MM.1S (cell line): ENCODE results near the gene UGT1A7.

Experiments
- DNase-seq: peaks from one replicate; pipeline ENCODE4 v3.0.0-alpha.2; 2015
- H2AFZ ChIP-seq: fragments of 300-600 bp; sonication (generic); 2 replicates; pipeline ENCODE4 v1.6.0; 2016; ENCODE audit warnings: antibody characterized with exemption, low read length
- H3F3A ChIP-seq: fragments of 300-600 bp; sonication (generic); 2 replicates; pipeline ENCODE4 v1.6.1; 2016; ENCODE audit warnings: mild to moderate bottlenecking, antibody characterized with exemption, low read length, moderate library complexity, mixed read lengths; ENCODE audit not compliant: insufficient read depth
- H3K27ac ChIP-seq: fragments of 300-600 bp; sonication (generic); 2 replicates; pipeline ENCODE4 v1.5.1; 2016; ENCODE audit warnings: mild to moderate bottlenecking, low read length
- H3K27me3 ChIP-seq: fragments of 300-600 bp; sonication (generic); replicated peaks from 2 replicates; pipeline ENCODE4 v1.6.0; 2016; ENCODE audit warnings: low read length; ENCODE audit not compliant: insufficient read depth
- H3K36me3 ChIP-seq: fragments of 300-600 bp; sonication (generic); replicated peaks from 2 replicates; pipeline ENCODE4 v1.6.1; 2016; ENCODE audit warnings: mild to moderate bottlenecking, low read length, mixed read lengths; ENCODE audit not compliant: insufficient read depth
- H3K4me1 ChIP-seq: fragments of 300-600 bp; sonication (generic); 2 replicates; pipeline ENCODE4 v1.6.1; 2016; ENCODE audit warnings: low read length, mixed read lengths
- H3K4me2 ChIP-seq: fragments of 300-600 bp; sonication (generic); 2 replicates; pipeline ENCODE4 v1.6.0; 2016; ENCODE audit warnings: low read depth, low read length
- H3K4me3 ChIP-seq: fragments of 300-600 bp; sonication (generic); 2 replicates; pipeline ENCODE4 v1.5.1; 2016; ENCODE audit warnings: low read length, mixed read lengths
- H3K79me2 ChIP-seq: fragments of 300-600 bp; sonication (generic); 2 replicates; pipeline ENCODE4 v1.6.1; 2016; ENCODE audit warnings: mixed run types, low read length, mixed read lengths
- H3K9ac ChIP-seq: fragments of 300-600 bp; sonication (generic); 2 replicates; pipeline ENCODE4 v1.6.1; 2016; ENCODE audit warnings: low read length, mixed read lengths
- H3K9me2 ChIP-seq: fragments of 300-600 bp; sonication (generic); replicated peaks from 2 replicates; pipeline ENCODE4 v1.6.1; 2016; ENCODE audit warnings: mild to moderate bottlenecking, low read length, mixed read lengths; ENCODE audit not compliant: insufficient read depth
- H3K9me3 ChIP-seq: fragments of 300-600 bp; sonication (generic); replicated peaks from 2 replicates; pipeline ENCODE4 v1.6.1; 2016; ENCODE audit warnings: mild to moderate bottlenecking, low read length, mixed read lengths; ENCODE audit not compliant: insufficient read depth
- H4K20me1 ChIP-seq: fragments of 300-600 bp; sonication (generic); 2 replicates; pipeline ENCODE4 v1.6.1; 2016; ENCODE audit warnings: mild to moderate bottlenecking, low read length, moderate library complexity, mixed read lengths; ENCODE audit not compliant: insufficient read depth
- EZH2 ChIP-seq: fragments of 300-600 bp; sonication (generic); optimal IDR thresholded peaks from 2 replicates; pipeline ENCODE3; 2017; ENCODE audit warnings: low read depth, mild to moderate bottlenecking, antibody characterized with exemption, low read length, mixed read lengths
- EZH2phosphoT487 ChIP-seq: fragments of 300-600 bp; sonication (generic); IDR thresholded peaks from 2 replicates; pipeline ENCODE4 v1.6.1; 2018; ENCODE audit warnings: antibody characterized with exemption, low read length
- TF ChIP-seq, protein P1 (sequence below): fragments of 300-600 bp; sonication (generic); IDR thresholded peaks from 2 replicates; pipeline ENCODE4 v1.5.1; 2016; ENCODE audit warnings: antibody characterized with exemption, low read length, mixed read lengths

Gene UGT1A7

DNA sequence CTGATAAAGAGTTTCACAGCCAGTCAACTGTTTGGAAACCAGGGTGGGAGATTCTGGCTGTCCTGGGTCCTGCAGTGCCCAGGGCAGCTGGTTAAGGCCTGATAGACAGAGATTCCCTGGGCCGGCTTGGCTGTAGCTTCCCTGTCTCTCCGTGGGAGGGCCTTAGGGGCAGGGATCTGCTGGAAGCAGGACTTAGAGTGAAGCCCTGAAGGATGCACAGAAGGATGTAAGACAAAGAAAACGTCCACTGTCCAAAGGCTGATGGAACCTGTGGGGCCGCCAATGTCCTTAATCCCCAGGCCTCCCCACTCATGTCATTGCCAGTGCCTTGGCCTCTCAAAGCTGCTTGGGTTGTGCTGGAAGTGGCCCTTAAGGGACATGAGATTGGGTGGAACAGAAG lies 129.4 kb downstream of the UGT1A7 start:
- Histone ChIP-seq H3K79me2 (no peaks in the 10 kb centered on the region), H3K9me3 (no peaks in the 10 kb centered on the region), H3K4me3 (no peak overlapping the region), H3F3A (no peaks in the 10 kb centered on the region), H2AFZ (no peak overlapping the region), H4K20me1 (no peaks in the 10 kb centered on the region), H3K9ac (no peak overlapping the region), H3K4me1 (no peaks in the 10 kb centered on the region), H3K27me3 (no peaks in the 10 kb centered on the region), H3K9me2 (no peaks in the 10 kb centered on the region), H3K4me2 (no peak overlapping the region), H3K36me3 (no peaks in the 10 kb centered on the region), H3K27ac (no peak overlapping the region)
- no peak for TF ChIP-seq EZH2
- TF ChIP-seq, protein P1, sequence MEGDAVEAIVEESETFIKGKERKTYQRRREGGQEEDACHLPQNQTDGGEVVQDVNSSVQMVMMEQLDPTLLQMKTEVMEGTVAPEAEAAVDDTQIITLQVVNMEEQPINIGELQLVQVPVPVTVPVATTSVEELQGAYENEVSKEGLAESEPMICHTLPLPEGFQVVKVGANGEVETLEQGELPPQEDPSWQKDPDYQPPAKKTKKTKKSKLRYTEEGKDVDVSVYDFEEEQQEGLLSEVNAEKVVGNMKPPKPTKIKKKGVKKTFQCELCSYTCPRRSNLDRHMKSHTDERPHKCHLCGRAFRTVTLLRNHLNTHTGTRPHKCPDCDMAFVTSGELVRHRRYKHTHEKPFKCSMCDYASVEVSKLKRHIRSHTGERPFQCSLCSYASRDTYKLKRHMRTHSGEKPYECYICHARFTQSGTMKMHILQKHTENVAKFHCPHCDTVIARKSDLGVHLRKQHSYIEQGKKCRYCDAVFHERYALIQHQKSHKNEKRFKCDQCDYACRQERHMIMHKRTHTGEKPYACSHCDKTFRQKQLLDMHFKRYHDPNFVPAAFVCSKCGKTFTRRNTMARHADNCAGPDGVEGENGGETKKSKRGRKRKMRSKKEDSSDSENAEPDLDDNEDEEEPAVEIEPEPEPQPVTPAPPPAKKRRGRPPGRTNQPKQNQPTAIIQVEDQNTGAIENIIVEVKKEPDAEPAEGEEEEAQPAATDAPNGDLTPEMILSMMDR: no peak
- TF ChIP-seq EZH2phosphoT487: no peak
- DNase-seq: no peak

DNA sequence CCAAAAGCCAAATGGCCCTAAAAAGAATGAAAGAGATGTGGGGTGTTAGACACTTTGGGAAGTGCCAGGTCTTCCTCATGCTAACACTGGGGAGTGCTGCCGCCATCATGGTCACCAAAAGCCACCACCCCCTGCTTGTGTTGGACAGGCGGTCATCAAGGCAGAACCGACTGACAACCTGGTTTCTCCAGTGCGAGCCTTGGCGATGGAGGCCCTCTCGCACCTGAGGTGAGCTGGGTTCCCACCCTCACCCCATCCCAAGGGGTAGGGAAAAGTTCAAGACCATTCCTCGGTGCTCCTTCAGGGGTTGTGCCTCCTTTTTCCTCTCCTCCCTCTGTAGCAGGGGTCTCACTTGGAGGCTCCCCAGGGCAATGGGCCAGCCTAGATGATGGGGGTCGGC lies 130.0 kb downstream of the UGT1A7 start:
- H3K4me2 ChIP-seq: no peak overlapping the region
- no peaks in the 10 kb centered on the region for H3K79me2 ChIP-seq
- no peak overlapping the region for H3K9ac ChIP-seq
- no peaks in the 10 kb centered on the region for H3K9me3 ChIP-seq
- TF ChIP-seq EZH2phosphoT487 (no peak), EZH2 (no peak)
- TF ChIP-seq, protein P1: no peak
- no peaks in the 10 kb centered on the region for H3F3A ChIP-seq
- H3K9me2 ChIP-seq: no peaks in the 10 kb centered on the region
- no peak for DNase-seq
- H3K27ac ChIP-seq: no peak overlapping the region
- no peak overlapping the region for H2AFZ ChIP-seq
- no peaks in the 10 kb centered on the region for H3K27me3 ChIP-seq
- H4K20me1 ChIP-seq: no peaks in the 10 kb centered on the region
- H3K36me3 ChIP-seq: no peaks in the 10 kb centered on the region
- H3K4me1 ChIP-seq: no peaks in the 10 kb centered on the region
- no peak overlapping the region for H3K4me3 ChIP-seq

DNA sequence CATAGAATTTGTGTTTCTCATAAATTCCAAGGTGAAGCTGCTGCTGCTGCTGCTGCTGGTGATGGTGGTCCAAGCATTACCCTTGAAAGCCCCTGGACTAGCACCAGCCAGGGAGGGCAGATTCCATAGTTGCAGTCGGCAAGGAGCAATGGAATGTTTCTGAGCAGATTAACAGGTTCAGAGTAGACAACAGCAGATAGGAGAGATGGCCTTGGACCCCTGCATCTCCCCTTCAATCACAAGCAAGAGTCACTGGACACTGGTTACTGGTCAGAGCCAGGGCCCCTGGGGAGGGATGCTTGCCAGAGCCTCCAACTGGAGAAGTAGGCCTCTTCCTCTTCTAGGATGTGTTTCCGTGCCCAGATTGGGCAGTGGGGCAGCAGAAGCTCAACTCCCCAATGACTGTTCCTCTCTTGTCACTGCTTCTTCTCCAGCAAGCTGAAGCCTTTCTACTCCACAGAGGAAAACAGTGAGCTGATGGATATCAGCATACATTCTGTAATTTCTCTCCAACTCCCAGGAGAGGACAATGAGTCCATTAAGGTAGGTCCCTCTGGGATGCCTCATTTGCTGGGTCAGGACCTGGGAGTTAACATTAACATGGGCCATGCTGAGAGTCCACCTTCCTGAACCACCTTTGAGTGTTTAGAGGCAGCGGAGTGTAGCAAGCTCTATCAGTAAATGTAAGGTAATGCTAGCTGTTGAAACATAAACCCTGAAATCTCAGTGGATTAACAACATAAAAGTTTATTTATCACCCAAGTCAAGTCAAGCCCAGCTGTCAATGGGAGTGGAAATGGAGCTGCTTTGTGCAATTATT lies 131.7 kb downstream of the UGT1A7 start:
- no peak overlapping the region for H3K9ac ChIP-seq
- H3F3A ChIP-seq: no peaks in the 10 kb centered on the region
- H3K9me2 ChIP-seq: no peaks in the 10 kb centered on the region
- H3K79me2 ChIP-seq: no peaks in the 10 kb centered on the region
- no peak overlapping the region for H3K27ac ChIP-seq
- no peaks in the 10 kb centered on the region for H4K20me1 ChIP-seq
- H2AFZ ChIP-seq: no peak overlapping the region
- H3K36me3 ChIP-seq: no peaks in the 10 kb centered on the region
- no peak overlapping the region for H3K4me3 ChIP-seq
- TF ChIP-seq EZH2phosphoT487 (no peak), EZH2 (no peak)
- TF ChIP-seq, protein P1: no peak
- no peak for DNase-seq
- no peak overlapping the region for H3K4me2 ChIP-seq
- no peaks in the 10 kb centered on the region for H3K9me3 ChIP-seq
- H3K27me3 ChIP-seq: no peaks in the 10 kb centered on the region
- no peaks in the 10 kb centered on the region for H3K4me1 ChIP-seq
